Measurements from ENCODE around the gene EIF2B4. TPM values are rescaled to one million over a fixed set of nuclear protein-coding genes. Genes with fewer than 3 reads are reported as not detected.

Gene EIF2B4
- total and polyA plus RNA-seq, 9 of the 15 experiments (the other 6 are each of a cell fraction or from before 2014, with no cell fraction given) = 29.7 to 80.3 (median 58.9) TPM

- TF ChIP-seq E2F6 (IDR thresholded peaks at IDR 0.05; ENCODE audit: borderline replicate concordance in 1 of 2, extremely low read depth in 1 of 2, insufficient read depth in 1 of 2, insufficient read length in 1 of 2, low read depth in 1 of 2, low read length in 1 of 2, poor library complexity in 1 of 2, severe bottlenecking in 1 of 2) (peak in 1 of 2 experiments; percentile 44), MGA (IDR thresholded peaks at IDR 0.05) (no peak), CHCHD3 (CRISPR knock-in tag; IDR thresholded peaks at IDR 0.05) (no peak), ZNF184 (CRISPR knock-in tag; IDR thresholded peaks at IDR 0.05) (no peak), BRF2 (IDR thresholded peaks at IDR 0.05; ENCODE audit: borderline replicate concordance, insufficient read depth, insufficient read length) (no peak), TARDBP (IDR thresholded peaks at IDR 0.05) (no peak), ZNF445 (CRISPR knock-in tag; IDR thresholded peaks at IDR 0.05; ENCODE audit: low read depth) (no peak), RBM14 (IDR thresholded peaks at IDR 0.05; ENCODE audit: borderline replicate concordance, insufficient read depth, low read depth, low read length) (no peak), PPARD (CRISPR knock-in tag; IDR thresholded peaks at IDR 0.05) (no peak), ZNF277 (CRISPR knock-in tag; IDR thresholded peaks at IDR 0.05; ENCODE audit: borderline replicate concordance) (no peak), ZNF41 (CRISPR knock-in tag; conservative IDR thresholded peaks at IDR 0.05) (no peak)
Measured at GRCh38 chr2:27408601-27409320, 38.6 kb upstream of the EIF2B4 start (continued).

Measured in K562 (cell line).